HEK293 (cell line): ENCODE measurements around the gene CD3G.

Experiments used
- CTCF ChIA-PET: fragments of 350-600 bp; formaldehyde crosslinking; extraction: SDS; loops from one replicate; lab custom pipeline; 2021; ENCODE audit warnings: antibody characterized with exemption; lab: Yijun Ruan, JAX
- POLR2A ChIA-PET: fragments of 300-600 bp; formaldehyde crosslinking; extraction: SDS; loops from one replicate; lab custom pipeline; 2020; ENCODE audit warnings: antibody characterized with exemption, inconsistent platforms; lab: Yijun Ruan, JAX
- H3K27ac ChIP-seq: fragments of 200-500 bp; sonication (Bioruptor generic); 2 replicates; pipeline ENCODE4 v1.5.1; 2014; ENCODE audit warnings: low read depth, low read length, control low read depth, inconsistent platforms; ENCODE audit errors: extremely low read depth
- H3K36me3 ChIP-seq, 2 experiments: fragments of 200-500 bp in 1 of 2; sonication (Bioruptor generic) in 1 of 2; 1 replicate in 1 of 2; 2 replicates in 1 of 2; pipeline ENCODE4 v1.5.1; 2014 to 2017; ENCODE audit warnings: inconsistent platforms in 2 of 2, low read length in 2 of 2; ENCODE audit not compliant: control insufficient read depth in 2 of 2, insufficient read depth in 1 of 2
- H3K4me1 ChIP-seq: fragments of 200-500 bp; sonication (Bioruptor generic); 2 replicates; pipeline ENCODE4 v1.5.1; 2014; ENCODE audit warnings: mild to moderate bottlenecking, low read length, inconsistent platforms; ENCODE audit not compliant: control insufficient read depth, insufficient read depth
- H3K4me3 ChIP-seq: 2 replicates; pipeline ENCODE4 v1.5.1; 2011; ENCODE audit warnings: low read depth, mild to moderate bottlenecking, control low read depth, low read length, moderate library complexity
- H3K9me3 ChIP-seq: fragments of 200-500 bp; sonication (Bioruptor generic); 2 replicates; pipeline ENCODE4 v1.5.1; 2014; ENCODE audit warnings: low read depth, low read length, inconsistent platforms; ENCODE audit not compliant: control insufficient read depth, insufficient read depth
- GLI2 ChIP-seq: fragments of 450-650 bp; formaldehyde crosslinking; IDR thresholded peaks from 2 replicates; pipeline ENCODE4; 2017; ENCODE audit warnings: missing biosample characterization, missing genetic modification characterization, low read depth, borderline replicate concordance
- INSM2 ChIP-seq: fragments of 450-650 bp; formaldehyde crosslinking; IDR thresholded peaks from 2 replicates; pipeline ENCODE4 v1.5.1; 2016; ENCODE audit warnings: missing biosample characterization, missing genetic modification characterization
- KLF9 ChIP-seq: fragments of 450-650 bp; formaldehyde crosslinking; IDR thresholded peaks from 2 replicates; pipeline ENCODE4 v1.5.1; 2016; ENCODE audit warnings: missing biosample characterization, missing genetic modification characterization, low read depth
- MEIS1 ChIP-seq: sonication (generic); formaldehyde crosslinking; IDR thresholded peaks from 2 replicates; pipeline ENCODE4 v1.8.1; 2022; ENCODE audit warnings: missing genetic modification reagents, mild to moderate bottlenecking, borderline replicate concordance
- MYNN ChIP-seq: fragments of 450-650 bp; formaldehyde crosslinking; IDR thresholded peaks from 2 replicates; pipeline ENCODE4 v1.5.1; 2016; ENCODE audit warnings: missing biosample characterization, missing genetic modification characterization, borderline replicate concordance
- RBAK ChIP-seq: fragments of 450-650 bp; formaldehyde crosslinking; IDR thresholded peaks from 2 replicates; pipeline ENCODE4 v1.5.1; 2016; ENCODE audit warnings: missing biosample characterization, missing genetic modification characterization
- YY2 ChIP-seq: fragments of 450-650 bp; formaldehyde crosslinking; IDR thresholded peaks from 2 replicates; pipeline ENCODE4 v1.5.1; 2016; ENCODE audit warnings: missing biosample characterization, missing genetic modification characterization
- ZBTB48 ChIP-seq: fragments of 450-650 bp; formaldehyde crosslinking; IDR thresholded peaks from 2 replicates; pipeline ENCODE4 v1.5.1; 2016; ENCODE audit warnings: missing biosample characterization, missing genetic modification characterization
- ZBTB6 ChIP-seq: fragments of 450-650 bp; formaldehyde crosslinking; IDR thresholded peaks from 2 replicates; pipeline ENCODE4 v1.5.1; 2017; ENCODE audit warnings: missing biosample characterization, missing genetic modification characterization
- ZNF19 ChIP-seq: fragments of 450-650 bp; formaldehyde crosslinking; IDR thresholded peaks from 2 replicates; pipeline ENCODE4; 2016; ENCODE audit warnings: missing biosample characterization, missing genetic modification characterization, low read depth
- ZNF2 ChIP-seq: fragments of 450-650 bp; formaldehyde crosslinking; IDR thresholded peaks from 2 replicates; pipeline ENCODE4 v1.5.1; 2016; ENCODE audit warnings: missing biosample characterization, missing genetic modification characterization
- ZNF23 ChIP-seq: fragments of 450-650 bp; formaldehyde crosslinking; IDR thresholded peaks from 2 replicates; pipeline ENCODE4 v1.5.1; 2016; ENCODE audit warnings: missing biosample characterization, missing genetic modification characterization, borderline replicate concordance
- ZNF266 ChIP-seq: fragments of 450-650 bp; formaldehyde crosslinking; IDR thresholded peaks from 2 replicates; pipeline ENCODE4 v1.5.1; 2016; ENCODE audit warnings: missing biosample characterization, missing genetic modification characterization, low read depth
- ZNF280D ChIP-seq: fragments of 450-650 bp; formaldehyde crosslinking; IDR thresholded peaks from 2 replicates; pipeline ENCODE4 v1.5.1; 2016; ENCODE audit warnings: missing biosample characterization, missing genetic modification characterization
- ZNF335 ChIP-seq: fragments of 450-650 bp; formaldehyde crosslinking; conservative IDR thresholded peaks from 2 replicates; pipeline ENCODE4 v1.5.1; 2016; ENCODE audit warnings: missing biosample characterization, missing genetic modification characterization
- ZNF341 ChIP-seq: fragments of 450-650 bp; formaldehyde crosslinking; IDR thresholded peaks from 2 replicates; pipeline ENCODE4; 2016; ENCODE audit warnings: low read depth, missing biosample characterization, missing genetic modification characterization
- ZNF350 ChIP-seq: fragments of 450-650 bp; formaldehyde crosslinking; IDR thresholded peaks from 2 replicates; pipeline ENCODE4 v1.5.0; 2017; ENCODE audit warnings: missing biosample characterization, mild to moderate bottlenecking, missing genetic modification characterization
- ZNF394 ChIP-seq: fragments of 450-650 bp; formaldehyde crosslinking; IDR thresholded peaks from 2 replicates; pipeline ENCODE4 v1.5.1; 2016; ENCODE audit warnings: missing biosample characterization, missing genetic modification characterization, mild to moderate bottlenecking, moderate library complexity, borderline replicate concordance
- ZNF555 ChIP-seq: fragments of 450-650 bp; formaldehyde crosslinking; conservative IDR thresholded peaks from 2 replicates; pipeline ENCODE4 v1.5.1; 2017; ENCODE audit warnings: missing biosample characterization, mild to moderate bottlenecking, missing genetic modification characterization, inconsistent platforms
- ZNF639 ChIP-seq: fragments of 450-650 bp; formaldehyde crosslinking; IDR thresholded peaks from 2 replicates; pipeline ENCODE4 v1.5.1; 2016; ENCODE audit warnings: missing biosample characterization, missing genetic modification characterization
- ZNF658 ChIP-seq: fragments of 450-650 bp; formaldehyde crosslinking; IDR thresholded peaks from 2 replicates; pipeline ENCODE4; 2016; ENCODE audit warnings: missing biosample characterization, missing genetic modification characterization
- ZNF792 ChIP-seq: fragments of 450-650 bp; formaldehyde crosslinking; IDR thresholded peaks from 2 replicates; pipeline ENCODE4 v1.5.1; 2016; ENCODE audit warnings: missing biosample characterization, missing genetic modification characterization
- ZSCAN16 ChIP-seq: fragments of 450-650 bp; formaldehyde crosslinking; IDR thresholded peaks from 2 replicates; pipeline ENCODE4 v1.5.1; 2016; ENCODE audit warnings: missing biosample characterization, missing genetic modification characterization
- TF ChIP-seq, protein P1 (sequence below): fragments of 450-650 bp; IDR thresholded peaks from 2 replicates; pipeline ENCODE4 v1.5.1; 2018; ENCODE audit warnings: missing biosample characterization, mild to moderate bottlenecking, missing genetic modification characterization
- TF ChIP-seq, protein P2 (sequence below): fragments of 450-650 bp; formaldehyde crosslinking; IDR thresholded peaks from 2 replicates; pipeline ENCODE4 v1.5.1; 2016; ENCODE audit warnings: missing biosample characterization, missing genetic modification characterization

Gene CD3G

GRCh38 chr11:118305726-118306125 lies 38.4 kb upstream of the CD3G start:
- CTCF ChIA-PET, result interaction anchor here (0.9 to 1.3 kb wide), 2 partner anchors 11 to 107 kb away, joined by 4 to 6 read pairs; no protein-coding TSS in a partner anchor
- Histone ChIP-seq H3K9me3 (no peaks in the 10 kb centered on the region), H3K27ac (no peak overlapping the region), H3K36me3 (no peaks in the 10 kb centered on the region), H3K4me3 (no peak overlapping the region), H3K4me1 (no peaks in the 10 kb centered on the region)
- POLR2A ChIA-PET, result no interaction called here
- TF ChIP-seq ZNF792 (tag by site-specific recombination), result no peak
- TF ChIP-seq ZNF555 (tag by site-specific recombination), result no peak
- no peak for TF ChIP-seq ZBTB6
- TF ChIP-seq ZNF335 (tag by site-specific recombination), result no peak
- TF ChIP-seq ZNF2 (tag by site-specific recombination), result no peak
- TF ChIP-seq ZNF280D (tag by site-specific recombination), result no peak
- TF ChIP-seq ZNF658 (tag by site-specific recombination), result no peak
- TF ChIP-seq ZNF23 (tag by site-specific recombination), result no peak
- no peak for TF ChIP-seq ZNF394 (tag by site-specific recombination)
- TF ChIP-seq GLI2 (tag by site-specific recombination), result no peak
- no peak for TF ChIP-seq RBAK (tag by site-specific recombination)
- TF ChIP-seq MYNN (tag by site-specific recombination), result no peak
- TF ChIP-seq, protein P1, sequence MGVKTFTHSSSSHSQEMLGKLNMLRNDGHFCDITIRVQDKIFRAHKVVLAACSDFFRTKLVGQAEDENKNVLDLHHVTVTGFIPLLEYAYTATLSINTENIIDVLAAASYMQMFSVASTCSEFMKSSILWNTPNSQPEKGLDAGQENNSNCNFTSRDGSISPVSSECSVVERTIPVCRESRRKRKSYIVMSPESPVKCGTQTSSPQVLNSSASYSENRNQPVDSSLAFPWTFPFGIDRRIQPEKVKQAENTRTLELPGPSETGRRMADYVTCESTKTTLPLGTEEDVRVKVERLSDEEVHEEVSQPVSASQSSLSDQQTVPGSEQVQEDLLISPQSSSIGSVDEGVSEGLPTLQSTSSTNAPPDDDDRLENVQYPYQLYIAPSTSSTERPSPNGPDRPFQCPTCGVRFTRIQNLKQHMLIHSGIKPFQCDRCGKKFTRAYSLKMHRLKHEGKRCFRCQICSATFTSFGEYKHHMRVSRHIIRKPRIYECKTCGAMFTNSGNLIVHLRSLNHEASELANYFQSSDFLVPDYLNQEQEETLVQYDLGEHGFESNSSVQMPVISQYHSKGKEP (tag by site-specific recombination), result no peak
- no peak for TF ChIP-seq ZNF266
- TF ChIP-seq YY2, result no peak

DNA sequence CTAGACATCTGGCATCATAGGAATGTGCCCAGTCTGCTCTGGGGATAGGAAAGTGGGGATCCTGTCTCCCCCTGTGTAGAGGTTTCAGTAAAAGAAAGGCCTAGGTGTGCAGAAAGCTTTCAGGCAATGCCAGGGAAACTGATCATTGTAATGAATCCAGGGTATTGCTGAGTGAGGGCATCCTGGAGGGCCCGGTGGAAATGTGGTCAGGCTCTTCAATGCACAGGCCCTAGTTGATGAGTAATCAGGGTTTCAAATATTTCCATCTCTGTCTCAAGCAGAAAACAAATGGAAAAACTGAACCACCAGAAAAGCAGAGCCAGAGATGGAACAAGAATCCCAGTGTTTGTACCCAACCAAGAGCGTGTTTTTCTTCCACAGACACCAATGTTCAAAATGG lies 37.6 kb upstream of the CD3G start:
- Histone ChIP-seq H3K4me3 (no peak overlapping the region), H3K4me1 (no peaks in the 10 kb centered on the region), H3K36me3 (no peaks in the 10 kb centered on the region), H3K9me3 (no peaks in the 10 kb centered on the region), H3K27ac (no peak overlapping the region)
- POLR2A ChIA-PET, result no interaction called here
- CTCF ChIA-PET, result interaction anchor here (1.3 kb wide), 1 partner anchor 11 kb away, joined by 6 read pairs; no protein-coding TSS in a partner anchor
- TF ChIP-seq ZNF350 (no peak), ZNF341 (tag by site-specific recombination) (no peak), ZNF639 (no peak), KLF9 (tag by site-specific recombination) (no peak), ZNF19 (tag by site-specific recombination) (no peak), ZSCAN16 (tag by site-specific recombination) (no peak), MEIS1 (CRISPR knock-in tag) (no peak), ZBTB48 (no peak), INSM2 (no peak)
- TF ChIP-seq, protein P2, sequence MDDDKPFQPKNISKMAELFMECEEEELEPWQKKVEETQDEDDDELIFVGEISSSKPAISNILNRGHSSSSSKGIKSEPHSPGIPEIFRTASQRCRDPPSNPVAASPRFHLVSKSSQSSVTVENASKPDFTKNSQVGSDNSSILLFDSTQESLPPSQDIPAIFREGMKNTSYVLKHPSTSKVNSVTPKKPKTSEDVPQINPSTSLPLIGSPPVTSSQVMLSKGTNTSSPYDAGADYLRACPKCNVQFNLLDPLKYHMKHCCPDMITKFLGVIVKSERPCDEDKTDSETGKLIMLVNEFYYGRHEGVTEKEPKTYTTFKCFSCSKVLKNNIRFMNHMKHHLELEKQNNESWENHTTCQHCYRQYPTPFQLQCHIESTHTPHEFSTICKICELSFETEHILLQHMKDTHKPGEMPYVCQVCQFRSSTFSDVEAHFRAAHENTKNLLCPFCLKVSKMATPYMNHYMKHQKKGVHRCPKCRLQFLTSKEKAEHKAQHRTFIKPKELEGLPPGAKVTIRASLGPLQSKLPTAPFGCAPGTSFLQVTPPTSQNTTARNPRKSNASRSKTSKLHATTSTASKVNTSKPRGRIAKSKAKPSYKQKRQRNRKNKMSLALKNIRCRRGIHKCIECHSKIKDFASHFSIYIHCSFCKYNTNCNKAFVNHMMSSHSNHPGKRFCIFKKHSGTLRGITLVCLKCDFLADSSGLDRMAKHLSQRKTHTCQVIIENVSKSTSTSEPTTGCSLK (tag by site-specific recombination), result no peak
- TF ChIP-seq, all 188 proteins: peak for 0
